H9 (cell line): ENCODE measurements around the gene AMZ2. TPM values are rescaled to one million over a fixed set of nuclear protein-coding genes. Genes with fewer than 3 reads are reported as not detected.
"Not testable (repeated sequence)": the region's sequence is repeated elsewhere in the genome, so short reads cannot be mapped to it uniquely, and the experiment has no call there.

Experiments used
- DNase-seq: peaks from one replicate; pipeline ENCODE4 v3.0.0-alpha.2; 2017
- H2AFZ ChIP-seq: one replicate; pipeline ENCODE4 v1.6.1; 2013; ENCODE audit warnings: mild to moderate bottlenecking, low read length, control low read depth, moderate library complexity
- H2AK5ac ChIP-seq: 2 replicates; pipeline ENCODE4 v1.6.1; 2013; ENCODE audit warnings: low read length, control low read depth, mixed read lengths; ENCODE audit not compliant: insufficient read length
- H2BK120ac ChIP-seq: one replicate; pipeline ENCODE4 v1.6.1; 2013; ENCODE audit warnings: low read depth, mild to moderate bottlenecking, low read length, control low read depth, inconsistent platforms; ENCODE audit not compliant: poor library complexity, severe bottlenecking
- H2BK12ac ChIP-seq: 2 replicates; pipeline ENCODE4 v1.6.1; 2013; ENCODE audit warnings: low read length, control low read depth, mixed read lengths, low read depth; ENCODE audit not compliant: insufficient read length
- H2BK15ac ChIP-seq: 2 replicates; pipeline ENCODE4 v1.6.1; 2013; ENCODE audit warnings: low read depth, low read length, control low read depth
- H2BK20ac ChIP-seq: one replicate; pipeline ENCODE4 v1.6.1; 2013; ENCODE audit warnings: low read depth, mild to moderate bottlenecking, low read length, control low read depth, inconsistent platforms; ENCODE audit not compliant: poor library complexity, severe bottlenecking
- H2BK5ac ChIP-seq: 2 replicates; pipeline ENCODE4 v1.6.1; 2013; ENCODE audit warnings: low read length, control low read depth, mixed read lengths; ENCODE audit not compliant: insufficient read length
- H3K14ac ChIP-seq: 2 replicates; pipeline ENCODE4 v1.6.1; 2013; ENCODE audit warnings: low read length, control low read depth; ENCODE audit not compliant: insufficient read depth
- H3K18ac ChIP-seq: 2 replicates; pipeline ENCODE4 v1.6.1; 2013; ENCODE audit warnings: low read depth, mild to moderate bottlenecking, mixed read lengths, low read length, control low read depth; ENCODE audit not compliant: insufficient read length
- H3K23ac ChIP-seq: 2 replicates; pipeline ENCODE4 v1.6.1; 2013; ENCODE audit warnings: low read length, control low read depth, mixed read lengths, low read depth; ENCODE audit not compliant: insufficient read length
- H3K23me2 ChIP-seq: 2 replicates; pipeline ENCODE4 v1.6.1; 2013; ENCODE audit warnings: low read depth, mild to moderate bottlenecking, mixed read lengths, low read length, control low read depth; ENCODE audit not compliant: insufficient read length, poor library complexity, severe bottlenecking
- H3K27ac ChIP-seq: 2 replicates; pipeline ENCODE4 v1.5.1; 2013; ENCODE audit warnings: low read length, control low read depth, mixed read lengths, low read depth; ENCODE audit not compliant: insufficient read length
- H3K27me3 ChIP-seq: 2 replicates; pipeline ENCODE4 v1.6.1; 2013; ENCODE audit warnings: low read length, control low read depth, inconsistent platforms; ENCODE audit not compliant: insufficient read depth
- H3K4ac ChIP-seq: 2 replicates; pipeline ENCODE4 v1.6.1; 2013; ENCODE audit warnings: low read depth, mild to moderate bottlenecking, control low read depth, inconsistent platforms, low read length, moderate library complexity
- H3K4me1 ChIP-seq: 2 replicates; pipeline ENCODE4 v1.6.1; 2013; ENCODE audit warnings: low read length, control low read depth, inconsistent platforms; ENCODE audit not compliant: insufficient read depth
- H3K4me2 ChIP-seq: 2 replicates; pipeline ENCODE4 v1.6.1; 2013; ENCODE audit warnings: low read length, control low read depth, mixed read lengths; ENCODE audit not compliant: insufficient read length, insufficient read depth
- H3K56ac ChIP-seq: 2 replicates; pipeline ENCODE4 v1.6.1; 2013; ENCODE audit warnings: low read depth, mild to moderate bottlenecking, mixed read lengths, low read length, control low read depth; ENCODE audit not compliant: insufficient read length
- H3K79me1 ChIP-seq: 2 replicates; pipeline ENCODE4 v1.6.1; 2013; ENCODE audit warnings: low read depth, mild to moderate bottlenecking, moderate library complexity, low read length, control low read depth, inconsistent platforms; ENCODE audit not compliant: insufficient read depth, poor library complexity, severe bottlenecking
- H3K79me2 ChIP-seq: 2 replicates; pipeline ENCODE4 v1.6.1; 2013; ENCODE audit warnings: low read length, control low read depth, inconsistent platforms; ENCODE audit not compliant: insufficient read depth
- H3K9ac ChIP-seq: 2 replicates; pipeline ENCODE4 v1.6.1; 2013; ENCODE audit warnings: low read length, control low read depth, mixed read lengths; ENCODE audit not compliant: insufficient read length; ENCODE audit errors: extremely low read depth
- H3K9me3 ChIP-seq: one replicate; pipeline ENCODE4 v1.6.1; 2013; ENCODE audit warnings: low read depth, low read length, inconsistent platforms; ENCODE audit not compliant: control insufficient read depth
- H3T11ph ChIP-seq: one replicate; pipeline ENCODE4 v1.6.1; 2013; ENCODE audit warnings: mild to moderate bottlenecking, low read length, control low read depth, inconsistent platforms
- H4K20me1 ChIP-seq: one replicate; pipeline ENCODE4 v1.6.1; 2013; ENCODE audit not compliant: control insufficient read depth, insufficient read length, insufficient read depth
- H4K5ac ChIP-seq: 2 replicates; pipeline ENCODE4 v1.6.1; 2013; ENCODE audit warnings: low read depth, mild to moderate bottlenecking, mixed read lengths, low read length, control low read depth; ENCODE audit not compliant: insufficient read length
- H4K8ac ChIP-seq: replicated peaks from 2 replicates; pipeline ENCODE4 v1.6.1; 2013; ENCODE audit warnings: low read length, control low read depth, mixed read lengths, low read depth; ENCODE audit not compliant: insufficient read length
- H4K91ac ChIP-seq: 2 replicates; pipeline ENCODE4 v1.6.1; 2013; ENCODE audit warnings: low read depth, mild to moderate bottlenecking, moderate library complexity, mixed read lengths, low read length, control low read depth; ENCODE audit not compliant: insufficient read length
- H3K27ac Mint-ChIP-seq, 3 experiments: 2 replicates in 2 of 3; 3 replicates in 1 of 3; pipeline ENCODE4 v1.8.0; 2020 to 2021; ENCODE audit warnings: mixed read lengths in 3 of 3, mild to moderate bottlenecking in 1 of 3, moderate library complexity in 1 of 3
- H3K27me3 Mint-ChIP-seq: 2 replicates; pipeline ENCODE4 v1.8.0; 2021; ENCODE audit warnings: low read depth, mild to moderate bottlenecking, moderate library complexity, mixed read lengths
- H3K36me3 Mint-ChIP-seq, 3 experiments: 2 replicates in 2 of 3; 3 replicates in 1 of 3; pipeline ENCODE4 v1.8.0; 2020 to 2021; ENCODE audit warnings: low read depth in 3 of 3, mixed read lengths in 3 of 3; ENCODE audit not compliant: insufficient read depth in 1 of 3
- H3K4me1 Mint-ChIP-seq, 2 experiments: 2 replicates each; pipeline ENCODE4 v1.8.0; 2020; ENCODE audit warnings: mixed read lengths in 2 of 2
- H3K4me3 Mint-ChIP-seq, 2 experiments: 2 replicates in 1 of 2; 3 replicates in 1 of 2; pipeline ENCODE4 v1.8.0; 2020 to 2021; ENCODE audit warnings: mild to moderate bottlenecking in 2 of 2, mixed read lengths in 2 of 2, moderate library complexity in 1 of 2
- H3K9me3 Mint-ChIP-seq, 2 experiments: 2 replicates in 1 of 2; 3 replicates in 1 of 2; pipeline ENCODE4 v1.8.0; 2020; ENCODE audit warnings: mild to moderate bottlenecking in 2 of 2, mixed read lengths in 2 of 2, moderate library complexity in 1 of 2
- whole genome bisulfite sequencing: extraction: QIAGEN DNeasy Blood & Tissue Kit; methylation state at CpG from one replicate; pipeline ENCODE4 v1.1.7; 2013; ENCODE audit warnings: missing lambda C conversion rate, low lambda C conversion rate, mixed read lengths; ENCODE audit not compliant: insufficient read length; ENCODE audit errors: extremely low coverage; 5-methylcytosine and 5-hydroxymethylcytosine counted together
- total RNA-seq: library from RNA; stranded (reverse); gene quantifications from 2 replicates; pipeline ENCODE4 v1.2.1, GENCODE V29; 2021

The AMZ2 gene
- total RNA-seq, 1 experiment from 2014 or later, result 82.6 TPM

GRCh38 chr17:68202321-68202720, 45.5 kb upstream of the AMZ2 start:
- peaks cover 39% of the 10 kb centered on the region for H3K27me3 ChIP-seq

More at GRCh38 chr17:68202321-68202720, 45.5 kb upstream of the AMZ2 start:
- not testable (repeated sequence) for H3K79me2 ChIP-seq, H3K9me3 ChIP-seq, H3K56ac ChIP-seq, H3K9ac ChIP-seq, H2BK120ac ChIP-seq, H2AFZ ChIP-seq, H2BK5ac ChIP-seq, H3K18ac ChIP-seq, H3K36me3 Mint-ChIP-seq, H3K4me1 ChIP-seq, H3K4ac ChIP-seq, H3K23ac ChIP-seq, H4K5ac ChIP-seq, H3K27ac Mint-ChIP-seq, H3K14ac ChIP-seq, H3K4me3 Mint-ChIP-seq, H3K27ac ChIP-seq, H3K79me1 ChIP-seq, H4K20me1 ChIP-seq, H2BK20ac ChIP-seq, H4K8ac ChIP-seq, DNase-seq, H4K91ac ChIP-seq, H2AK5ac ChIP-seq, H3T11ph ChIP-seq, H2BK15ac ChIP-seq, H3K4me2 ChIP-seq, H3K9me3 Mint-ChIP-seq, H2BK12ac ChIP-seq
- Mint-ChIP-seq H3K27me3 (peaks cover 78% of the 10 kb centered on the region), H3K4me1 (peaks cover 19 to 30% of the 10 kb centered on the region in 2 experiments)
- no CpG with 5 or more reads among the region's 2 CpGs for WGBS
- H3K23me2 ChIP-seq, result peaks cover 11% of the 10 kb centered on the region
